ENCODE measurements around the gene PHF21A.

PHF21A gene

GRCh38 chr11:45947885-45948284 is 173.4 kb downstream of the PHF21A start:
- peaks cover 0 to 4% of the 10 kb centered on the region in 2 donors for H3K4me1 ChIP-seq (ENCODE audit: control insufficient read depth in 1 of 2, insufficient read depth in 2 of 2, low read length in 2 of 2)
- H3K27ac ChIP-seq (ENCODE audit: low read length) = no peak overlapping the region
- no peaks in the 10 kb centered on the region for H3K9me3 ChIP-seq (ENCODE audit: control insufficient read depth in 1 of 2, low read length in 2 of 2)
- no peaks in the 10 kb centered on the region for H3K27me3 ChIP-seq (ENCODE audit: low read depth, low read length)
- peaks cover 37 to 67% of the 10 kb centered on the region in 2 donors for H3K36me3 ChIP-seq (ENCODE audit: control insufficient read depth in 1 of 2, insufficient read depth in 2 of 2, low read length in 2 of 2)
- no peak overlapping the region for H3K4me3 ChIP-seq (ENCODE audit: low read depth in 1 of 2, low read length in 2 of 2)

- Histone ChIP-seq H3K4me1 (ENCODE audit: control insufficient read depth in 1 of 2, insufficient read depth in 2 of 2, low read length in 2 of 2) (peaks cover 0 to 4% of the 10 kb centered on the region in 2 donors), H3K4me3 (ENCODE audit: low read depth in 1 of 2, low read length in 2 of 2) (no peak overlapping the region), H3K27ac (ENCODE audit: low read length) (no peak overlapping the region), H3K36me3 (ENCODE audit: control insufficient read depth in 1 of 2, insufficient read depth in 2 of 2, low read length in 2 of 2) (peaks cover 43 to 63% of the 10 kb centered on the region in 2 donors), H3K27me3 (ENCODE audit: low read depth, low read length) (no peaks in the 10 kb centered on the region), H3K9me3 (ENCODE audit: control insufficient read depth in 1 of 2, low read length in 2 of 2) (no peaks in the 10 kb centered on the region)
Observed at GRCh38 chr11:45945397-45945999, 175.8 kb downstream of the PHF21A start.

GRCh38 chr11:45942381-45942780 is 178.9 kb downstream of the PHF21A start:
- Histone ChIP-seq H3K36me3 (ENCODE audit: control insufficient read depth in 1 of 2, insufficient read depth in 2 of 2, low read length in 2 of 2) (peaks cover 20 to 50% of the 10 kb centered on the region in 2 donors), H3K27ac (ENCODE audit: low read length) (no peak overlapping the region), H3K4me1 (ENCODE audit: control insufficient read depth in 1 of 2, insufficient read depth in 2 of 2, low read length in 2 of 2) (peaks cover 0 to 4% of the 10 kb centered on the region in 2 donors), H3K27me3 (ENCODE audit: low read depth, low read length) (no peaks in the 10 kb centered on the region), H3K4me3 (ENCODE audit: low read depth in 1 of 2, low read length in 2 of 2) (no peak overlapping the region), H3K9me3 (ENCODE audit: control insufficient read depth in 1 of 2, low read length in 2 of 2) (no peaks in the 10 kb centered on the region)

GRCh38 chr11:45941285-45941684 is 180.0 kb downstream of the PHF21A start:
- no peak overlapping the region for H3K27ac ChIP-seq (ENCODE audit: low read length)
- H3K4me1 ChIP-seq (ENCODE audit: control insufficient read depth in 1 of 2, insufficient read depth in 2 of 2, low read length in 2 of 2) = peaks cover 0 to 4% of the 10 kb centered on the region in 2 donors
- H3K27me3 ChIP-seq (ENCODE audit: low read depth, low read length) = no peaks in the 10 kb centered on the region
- H3K4me3 ChIP-seq (ENCODE audit: low read depth in 1 of 2, low read length in 2 of 2) = no peak overlapping the region
- peaks cover 16 to 51% of the 10 kb centered on the region in 2 donors for H3K36me3 ChIP-seq (ENCODE audit: control insufficient read depth in 1 of 2, insufficient read depth in 2 of 2, low read length in 2 of 2)
- H3K9me3 ChIP-seq (ENCODE audit: control insufficient read depth in 1 of 2, low read length in 2 of 2) = no peaks in the 10 kb centered on the region

GRCh38 chr11:45939836-45940235 is 181.4 kb downstream of the PHF21A start:
- H3K27ac ChIP-seq (ENCODE audit: low read length) = no peak overlapping the region
- no peaks in the 10 kb centered on the region for H3K9me3 ChIP-seq (ENCODE audit: control insufficient read depth in 1 of 2, low read length in 2 of 2)
- no peaks in the 10 kb centered on the region for H3K4me1 ChIP-seq (ENCODE audit: control insufficient read depth in 1 of 2, insufficient read depth in 2 of 2, low read length in 2 of 2)
- no peaks in the 10 kb centered on the region for H3K27me3 ChIP-seq (ENCODE audit: low read depth, low read length)
- peaks cover 18 to 54% of the 10 kb centered on the region in 2 donors for H3K36me3 ChIP-seq (ENCODE audit: control insufficient read depth in 1 of 2, insufficient read depth in 2 of 2, low read length in 2 of 2)
- H3K4me3 ChIP-seq (ENCODE audit: low read depth in 1 of 2, low read length in 2 of 2) = no peak overlapping the region

- Histone ChIP-seq H3K4me1 (ENCODE audit: control insufficient read depth in 1 of 2, insufficient read depth in 2 of 2, low read length in 2 of 2) (peaks cover 0 to 11% of the 10 kb centered on the region in 2 donors), H3K27me3 (ENCODE audit: low read depth, low read length) (no peaks in the 10 kb centered on the region), H3K27ac (ENCODE audit: low read length) (no peak overlapping the region), H3K36me3 (ENCODE audit: control insufficient read depth in 1 of 2, insufficient read depth in 2 of 2, low read length in 2 of 2) (peaks cover 33 to 66% of the 10 kb centered on the region in 2 donors), H3K4me3 (ENCODE audit: low read depth in 1 of 2, low read length in 2 of 2) (no peak overlapping the region), H3K9me3 (ENCODE audit: control insufficient read depth in 1 of 2, low read length in 2 of 2) (no peaks in the 10 kb centered on the region)
Observed at GRCh38 chr11:45937916-45938315, 183.3 kb downstream of the PHF21A start.

- Histone ChIP-seq H3K4me1 (ENCODE audit: control insufficient read depth in 1 of 2, insufficient read depth in 2 of 2, low read length in 2 of 2) (peaks cover 0 to 11% of the 10 kb centered on the region in 2 donors), H3K36me3 (ENCODE audit: control insufficient read depth in 1 of 2, insufficient read depth in 2 of 2, low read length in 2 of 2) (peaks cover 34 to 68% of the 10 kb centered on the region in 2 donors), H3K27ac (ENCODE audit: low read length) (no peak overlapping the region), H3K4me3 (ENCODE audit: low read depth in 1 of 2, low read length in 2 of 2) (no peak overlapping the region), H3K27me3 (ENCODE audit: low read depth, low read length) (no peaks in the 10 kb centered on the region), H3K9me3 (ENCODE audit: control insufficient read depth in 1 of 2, low read length in 2 of 2) (no peaks in the 10 kb centered on the region)
Observed at GRCh38 chr11:45936511-45937054, 184.7 kb downstream of the PHF21A start.

GRCh38 chr11:45935349-45936064 is 185.7 kb downstream of the PHF21A start:
- Histone ChIP-seq H3K4me1 (ENCODE audit: control insufficient read depth in 1 of 2, insufficient read depth in 2 of 2, low read length in 2 of 2) (peaks cover 0 to 11% of the 10 kb centered on the region in 2 donors), H3K27me3 (ENCODE audit: low read depth, low read length) (no peaks in the 10 kb centered on the region), H3K36me3 (ENCODE audit: control insufficient read depth in 1 of 2, insufficient read depth in 2 of 2, low read length in 2 of 2) (peaks cover 35 to 67% of the 10 kb centered on the region in 2 donors), H3K27ac (ENCODE audit: low read length) (no peak overlapping the region), H3K4me3 (ENCODE audit: low read depth in 1 of 2, low read length in 2 of 2) (no peak overlapping the region), H3K9me3 (ENCODE audit: control insufficient read depth in 1 of 2, low read length in 2 of 2) (no peaks in the 10 kb centered on the region)

- no peaks in the 10 kb centered on the region for H3K9me3 ChIP-seq (ENCODE audit: control insufficient read depth in 1 of 2, low read length in 2 of 2)
- H3K27ac ChIP-seq (ENCODE audit: low read length) = no peak overlapping the region
- peaks cover 35 to 67% of the 10 kb centered on the region in 2 donors for H3K36me3 ChIP-seq (ENCODE audit: control insufficient read depth in 1 of 2, insufficient read depth in 2 of 2, low read length in 2 of 2)
- no peak overlapping the region for H3K4me3 ChIP-seq (ENCODE audit: low read depth in 1 of 2, low read length in 2 of 2)
- H3K4me1 ChIP-seq (ENCODE audit: control insufficient read depth in 1 of 2, insufficient read depth in 2 of 2, low read length in 2 of 2) = peaks cover 0 to 11% of the 10 kb centered on the region in 2 donors
- H3K27me3 ChIP-seq (ENCODE audit: low read depth, low read length) = no peaks in the 10 kb centered on the region
Observed at GRCh38 chr11:45934580-45935318, 186.5 kb downstream of the PHF21A start.

- H3K9me3 ChIP-seq (ENCODE audit: control insufficient read depth in 1 of 2, low read length in 2 of 2) = no peaks in the 10 kb centered on the region
- no peaks in the 10 kb centered on the region for H3K27me3 ChIP-seq (ENCODE audit: low read depth, low read length)
- H3K4me1 ChIP-seq (ENCODE audit: control insufficient read depth in 1 of 2, insufficient read depth in 2 of 2, low read length in 2 of 2) = peaks cover 0 to 11% of the 10 kb centered on the region in 2 donors
- H3K36me3 ChIP-seq (ENCODE audit: control insufficient read depth in 1 of 2, insufficient read depth in 2 of 2, low read length in 2 of 2) = peaks cover 35 to 67% of the 10 kb centered on the region in 2 donors
- no peak overlapping the region for H3K4me3 ChIP-seq (ENCODE audit: low read depth in 1 of 2, low read length in 2 of 2)
- no peak overlapping the region for H3K27ac ChIP-seq (ENCODE audit: low read length)
Observed at GRCh38 chr11:45933846-45934579, 187.2 kb downstream of the PHF21A start.
